GM18511 (cell line): ENCODE results near the gene GPATCH2.
A peak's percentile ranks its signal among the peaks of the same experiment; 100 is the strongest.
"Not testable (repeated sequence)": the region's sequence is repeated elsewhere in the genome, so short reads cannot be mapped to it uniquely, and the experiment has no call there.

ENCODE experiments used
- ATAC-seq: cut with Tn5 transposase; IDR thresholded peaks from one replicate; pipeline ENCODE4 v1.9.1; 2021; ENCODE audit warnings: mild to moderate bottlenecking, moderate library complexity; ENCODE audit not compliant: unreplicated experiment

Gene GPATCH2

DNA sequence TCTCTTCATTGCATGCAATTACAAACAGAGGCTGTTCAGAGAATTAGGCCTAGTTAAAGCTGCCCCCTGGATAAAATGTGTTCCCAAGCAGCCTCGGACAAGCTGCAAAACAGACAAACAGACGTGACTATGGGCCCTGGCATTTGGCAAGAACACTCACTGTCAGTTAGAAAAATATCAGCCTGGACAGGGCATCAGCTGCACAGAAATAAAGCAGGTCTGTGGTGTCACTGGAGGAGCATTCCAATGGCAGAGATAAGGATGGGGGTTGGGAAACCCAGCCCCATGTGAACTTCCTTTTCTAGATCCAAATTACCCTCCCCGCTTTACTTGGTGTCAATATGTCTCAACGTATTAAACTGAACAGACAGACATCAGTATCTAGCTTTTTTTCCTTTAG lies 177.1 kb downstream of the GPATCH2 start:
- ATAC-seq = no peak

- no peak for ATAC-seq
Measured at GRCh38 chr1:217449370-217449769, 181.5 kb downstream of the GPATCH2 start.

- no peak for ATAC-seq
Measured at GRCh38 chr1:217443845-217444244, 187.0 kb downstream of the GPATCH2 start.

DNA sequence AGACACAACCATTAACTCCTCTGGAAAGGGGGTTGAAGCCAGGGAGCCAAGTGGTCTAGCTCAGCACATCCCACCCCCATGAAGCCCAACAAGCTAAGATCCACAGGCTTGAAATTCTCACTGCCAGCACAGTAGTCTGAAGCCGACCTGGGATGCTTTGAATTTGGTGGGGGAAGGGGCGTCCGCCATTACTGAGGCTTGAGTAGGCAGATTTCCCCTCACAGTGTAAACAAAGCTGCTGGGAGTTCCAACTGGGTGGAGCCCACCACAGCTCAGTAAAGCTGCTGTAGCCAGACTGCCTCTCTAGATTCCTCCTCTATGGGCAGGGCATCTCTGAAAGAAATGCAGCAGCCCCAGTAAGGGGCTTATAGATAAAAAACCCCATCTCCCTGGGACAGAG lies 193.5 kb downstream of the GPATCH2 start:
- ATAC-seq = no peak

GRCh38 chr1:217435204-217435603 lies 195.7 kb downstream of the GPATCH2 start:
- no peak for ATAC-seq

DNA sequence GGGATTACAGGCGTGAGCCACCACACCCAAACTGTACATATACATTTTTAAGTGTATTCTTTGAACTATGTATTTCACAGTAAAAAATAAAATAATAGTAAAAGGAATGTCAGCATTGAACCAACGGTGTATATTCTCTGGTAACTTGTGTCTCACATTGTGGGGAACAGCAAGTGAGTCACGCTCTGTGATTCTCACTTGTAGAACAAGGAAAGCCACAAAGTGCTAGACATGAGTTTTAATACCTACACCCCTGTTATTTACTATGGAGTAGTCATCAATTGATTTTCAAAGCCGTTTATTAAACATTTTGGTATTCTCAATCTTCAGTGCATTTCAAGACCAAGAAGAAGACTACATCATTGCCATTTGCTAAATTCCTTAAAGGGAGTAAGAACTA lies 197.2 kb downstream of the GPATCH2 start:
- ATAC-seq = no peak

DNA sequence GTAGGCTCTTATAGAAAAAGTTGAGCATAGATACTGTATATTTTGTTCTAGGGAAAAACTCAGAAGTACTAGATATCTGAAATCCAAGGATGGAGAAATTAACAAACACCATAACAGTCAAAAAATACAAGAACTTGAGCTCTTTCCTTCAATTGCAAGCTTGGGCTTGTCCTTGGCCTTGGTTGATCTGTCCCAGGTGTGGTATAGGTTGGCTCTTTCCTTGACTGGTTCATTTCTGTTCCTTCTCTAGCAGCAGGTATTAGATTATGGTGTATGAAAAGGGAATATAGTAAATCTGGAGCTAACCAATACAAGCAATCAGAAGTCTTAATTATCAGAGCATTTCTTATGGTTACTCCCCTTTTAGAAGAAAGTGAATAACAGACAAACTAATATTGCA lies 198.6 kb downstream of the GPATCH2 start:
- ATAC-seq = no peak

- ATAC-seq = peak; percentile 53
Measured at GRCh38 chr1:217431395-217431794, 199.5 kb downstream of the GPATCH2 start.

GRCh38 chr1:217425422-217425821 lies 205.5 kb downstream of the GPATCH2 start:
- ATAC-seq = no peak

GRCh38 chr1:217419194-217419551 lies 211.7 kb downstream of the GPATCH2 start:
- no peak for ATAC-seq

- ATAC-seq = no peak
Measured at GRCh38 chr1:217418269-217419193, 212.4 kb downstream of the GPATCH2 start.

- no peak for ATAC-seq
Measured at GRCh38 chr1:217417363-217417762, 213.5 kb downstream of the GPATCH2 start.

GRCh38 chr1:217407534-217408001 lies 223.3 kb downstream of the GPATCH2 start:
- no peak for ATAC-seq

DNA sequence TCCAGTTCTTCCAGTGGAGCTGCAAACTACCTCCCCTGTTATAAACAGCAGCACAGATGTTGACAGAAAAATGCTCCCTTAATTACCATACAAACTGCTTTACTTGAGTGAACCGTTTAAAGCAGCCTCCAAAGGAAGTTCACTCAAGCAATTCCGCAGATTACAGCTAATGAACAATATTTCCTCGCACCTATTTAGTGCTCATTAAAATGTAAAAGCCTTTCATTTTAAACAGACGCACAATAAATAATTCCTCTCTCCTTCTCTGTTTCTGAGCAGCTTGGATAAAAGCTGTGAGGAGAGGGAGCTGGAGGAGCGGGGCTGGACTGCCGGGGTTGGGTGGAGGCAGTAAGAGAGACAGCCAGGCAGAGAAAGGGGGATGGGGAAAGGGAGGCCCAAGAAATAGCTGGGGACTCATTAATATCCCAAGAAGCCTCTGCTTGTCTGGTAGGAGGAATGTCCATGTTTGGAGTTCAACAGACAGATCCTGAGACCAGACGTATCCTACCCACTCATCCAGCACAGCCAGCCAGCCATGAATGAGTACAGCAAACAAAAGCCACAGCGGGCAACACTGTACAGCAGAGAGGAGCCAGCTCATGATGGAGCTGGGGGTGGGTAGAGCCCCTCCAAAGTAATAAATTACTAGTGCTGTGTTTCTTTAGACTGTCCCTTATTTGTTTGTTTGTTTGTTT lies 227.7 kb downstream of the GPATCH2 start:
- no peak for ATAC-seq

- ATAC-seq = no peak
Measured at GRCh38 chr1:217402301-217402700, 228.6 kb downstream of the GPATCH2 start.

DNA sequence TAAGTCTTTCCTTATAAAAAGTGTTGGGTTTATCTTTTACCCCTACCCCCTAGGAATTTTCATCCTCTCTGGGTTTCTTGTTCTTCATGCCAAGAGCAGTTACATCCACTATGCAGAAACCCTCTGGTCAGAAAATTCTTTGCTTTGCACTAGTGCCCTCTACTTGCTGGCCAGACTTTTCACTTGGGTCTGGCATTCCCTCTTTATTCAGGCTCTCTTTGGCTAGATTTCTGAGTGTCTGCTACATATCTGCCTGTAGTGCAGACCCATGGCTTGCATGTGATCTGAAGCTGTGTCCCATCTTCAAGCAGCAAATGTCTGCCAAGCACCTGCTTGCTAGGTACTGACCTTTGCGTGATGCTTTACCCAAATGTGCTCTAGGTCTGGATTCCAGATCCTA lies 237.0 kb downstream of the GPATCH2 start:
- no peak for ATAC-seq

DNA sequence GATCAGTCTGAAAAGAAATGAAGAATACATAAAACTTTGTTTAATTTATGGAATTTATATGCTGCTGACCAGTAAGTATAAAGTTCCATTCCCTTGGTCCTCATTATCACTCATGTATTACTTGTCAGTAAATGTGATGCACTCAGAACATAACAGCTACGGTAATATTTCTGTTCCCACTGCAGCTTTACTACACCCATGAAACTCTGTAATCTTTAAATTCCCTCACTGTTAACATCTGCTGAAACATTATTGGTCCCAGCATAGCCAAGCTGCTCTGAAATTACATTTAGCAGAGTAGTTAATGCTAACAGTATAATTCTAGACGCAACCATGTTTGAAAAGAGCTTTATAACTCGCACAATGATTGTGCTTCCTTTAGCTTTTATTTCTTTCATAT lies 238.4 kb downstream of the GPATCH2 start:
- ATAC-seq = no peak

- peak; percentile 78 for ATAC-seq
Measured at GRCh38 chr1:217389895-217390294, 241.0 kb downstream of the GPATCH2 start.

DNA sequence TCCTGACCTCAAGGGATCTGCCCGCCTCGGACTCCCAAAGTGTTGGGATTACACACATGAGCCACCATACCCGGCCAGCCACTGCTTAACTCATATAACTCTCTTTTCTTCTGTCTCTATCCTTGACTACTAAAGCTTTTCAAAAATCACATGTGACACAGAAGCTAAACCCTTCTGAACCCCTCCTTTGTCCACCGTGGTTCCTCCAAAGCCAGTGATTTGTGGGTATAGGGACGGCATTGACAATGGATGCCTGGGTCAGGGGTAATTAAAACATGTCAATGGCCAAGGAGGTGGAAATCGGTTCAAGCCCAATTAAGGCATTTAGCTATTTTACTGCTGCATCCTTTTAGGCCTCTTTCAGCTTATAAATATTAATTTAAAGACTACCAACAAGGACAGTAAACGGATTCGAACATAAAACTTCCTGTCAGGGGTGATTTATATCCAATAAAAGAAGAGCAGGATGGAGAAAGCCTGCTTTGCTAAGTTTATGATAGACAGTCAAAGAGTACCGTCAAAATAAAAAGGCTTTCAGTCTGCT lies 242.3 kb downstream of the GPATCH2 start:
- no peak for ATAC-seq

- not testable (repeated sequence) for ATAC-seq
Measured at GRCh38 chr1:217381773-217382172, 249.1 kb downstream of the GPATCH2 start.

DNA sequence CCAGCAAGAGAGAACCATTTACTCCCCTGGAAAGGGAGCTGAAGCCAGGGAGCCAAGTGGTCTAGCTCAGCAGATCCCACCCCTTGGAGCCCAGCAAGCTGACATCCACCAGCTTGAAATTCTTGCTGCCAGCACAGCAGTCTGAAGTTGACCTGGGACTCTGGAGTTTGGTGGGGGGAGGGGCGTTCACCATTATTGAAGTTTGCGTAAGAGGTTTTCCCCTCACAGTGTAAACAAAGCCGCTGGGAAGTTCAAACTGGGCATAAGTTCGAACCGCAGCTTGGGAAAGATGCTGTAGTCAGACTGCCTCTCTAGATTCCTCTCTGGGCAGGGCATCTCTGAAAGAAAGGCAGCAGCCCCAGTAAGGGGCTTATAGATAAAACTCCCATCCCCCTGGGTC lies 251.1 kb downstream of the GPATCH2 start:
- ATAC-seq = not testable (repeated sequence)

- ATAC-seq = no peak
Measured at GRCh38 chr1:217379336-217379735, 251.6 kb downstream of the GPATCH2 start.
